SH-SY5Y (cell line): ENCODE measurements around the gene SLAMF7.

Experiments
- GATA2 ChIP-seq: IDR thresholded peaks from 2 replicates; pipeline ENCODE4 v1.6.1; 2011; ENCODE audit warnings: mild to moderate bottlenecking, low read depth, low read length
- GATA3 ChIP-seq: IDR thresholded peaks from 2 replicates; pipeline ENCODE4 v1.6.1; 2011; ENCODE audit warnings: low read depth, mild to moderate bottlenecking, low read length, moderate library complexity

DNA sequence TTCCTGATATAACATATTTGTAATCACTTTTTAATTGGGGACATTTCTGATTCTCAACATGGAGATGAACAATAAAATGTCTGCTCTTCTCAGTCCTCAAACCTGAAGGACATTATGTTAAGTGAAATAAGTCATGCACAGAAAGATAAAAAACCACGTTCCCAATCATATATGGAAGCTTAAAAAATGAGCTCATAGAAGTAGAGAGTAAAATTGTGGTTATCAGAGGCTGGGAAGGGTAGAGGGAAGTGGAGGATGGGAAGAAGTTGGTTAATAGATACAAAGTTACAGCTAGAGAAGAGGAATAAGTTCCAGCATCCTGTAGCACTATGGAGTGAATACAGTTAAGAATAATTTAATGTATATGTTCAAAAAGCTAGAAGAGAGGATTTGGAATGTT is 25.9 kb upstream of the SLAMF7 start:
- TF ChIP-seq GATA2 (no peak), GATA3 (no peak)
